Measurements from ENCODE around the gene RSAD1. TPM values are rescaled to one million over a fixed set of nuclear protein-coding genes. Genes with fewer than 3 reads are reported as not detected.

Gene RSAD1
- total and polyA plus RNA-seq, 4 donors: 10.8 to 22.7 (median 18.6) TPM

DNA sequence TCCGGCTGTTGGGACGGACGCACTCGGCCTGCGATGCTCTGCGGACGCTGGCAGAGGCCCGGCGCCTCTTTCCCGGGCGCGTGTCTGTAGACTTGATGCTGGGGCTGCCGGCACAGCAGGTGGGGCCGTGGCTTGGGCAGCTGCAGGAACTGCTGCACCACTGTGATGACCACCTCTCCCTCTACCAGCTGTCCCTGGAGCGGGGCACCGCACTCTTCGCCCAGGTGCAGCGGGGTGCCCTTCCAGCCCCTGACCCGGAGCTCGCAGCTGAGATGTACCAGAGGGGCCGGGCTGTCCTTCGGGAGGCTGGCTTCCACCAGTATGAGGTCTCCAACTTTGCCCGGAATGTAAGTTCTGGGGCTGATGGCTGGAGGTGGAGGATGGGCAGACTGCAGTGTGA, 3.5 kb downstream of the RSAD1 start:
- Histone ChIP-seq H3K4me3 (ENCODE audit: low read depth in 1 of 3, low read length in 3 of 3) (no peak overlapping the region), H3K9ac (ENCODE audit: low read depth in 1 of 2, low read length in 2 of 2) (no peak overlapping the region), H3K9me3 (ENCODE audit: control insufficient read depth in 4 of 4, low read length in 3 of 4) (no peaks in the 10 kb centered on the region), H3K27me3 (ENCODE audit: control insufficient read depth in 4 of 4, insufficient read depth in 4 of 4, low read length in 3 of 4) (no peaks in the 10 kb centered on the region), H3K4me1 (ENCODE audit: control insufficient read depth in 4 of 4, insufficient read depth in 4 of 4, low read length in 3 of 4) (peaks cover 0 to 46% (median 35%) of the 10 kb centered on the region in 4 donors), H3K36me3 (ENCODE audit: control insufficient read depth in 4 of 4, insufficient read depth in 3 of 4, low read depth in 1 of 4, low read length in 3 of 4) (peaks cover 11 to 23% (median 20%) of the 10 kb centered on the region in 4 donors), H3K27ac (ENCODE audit: low read depth in 1 of 2, low read length in 2 of 2) (peak overlapping the region; percentile 17)
- no peak for DNase-seq (ENCODE audit: low spot score)
- TF ChIP-seq, protein P1, sequence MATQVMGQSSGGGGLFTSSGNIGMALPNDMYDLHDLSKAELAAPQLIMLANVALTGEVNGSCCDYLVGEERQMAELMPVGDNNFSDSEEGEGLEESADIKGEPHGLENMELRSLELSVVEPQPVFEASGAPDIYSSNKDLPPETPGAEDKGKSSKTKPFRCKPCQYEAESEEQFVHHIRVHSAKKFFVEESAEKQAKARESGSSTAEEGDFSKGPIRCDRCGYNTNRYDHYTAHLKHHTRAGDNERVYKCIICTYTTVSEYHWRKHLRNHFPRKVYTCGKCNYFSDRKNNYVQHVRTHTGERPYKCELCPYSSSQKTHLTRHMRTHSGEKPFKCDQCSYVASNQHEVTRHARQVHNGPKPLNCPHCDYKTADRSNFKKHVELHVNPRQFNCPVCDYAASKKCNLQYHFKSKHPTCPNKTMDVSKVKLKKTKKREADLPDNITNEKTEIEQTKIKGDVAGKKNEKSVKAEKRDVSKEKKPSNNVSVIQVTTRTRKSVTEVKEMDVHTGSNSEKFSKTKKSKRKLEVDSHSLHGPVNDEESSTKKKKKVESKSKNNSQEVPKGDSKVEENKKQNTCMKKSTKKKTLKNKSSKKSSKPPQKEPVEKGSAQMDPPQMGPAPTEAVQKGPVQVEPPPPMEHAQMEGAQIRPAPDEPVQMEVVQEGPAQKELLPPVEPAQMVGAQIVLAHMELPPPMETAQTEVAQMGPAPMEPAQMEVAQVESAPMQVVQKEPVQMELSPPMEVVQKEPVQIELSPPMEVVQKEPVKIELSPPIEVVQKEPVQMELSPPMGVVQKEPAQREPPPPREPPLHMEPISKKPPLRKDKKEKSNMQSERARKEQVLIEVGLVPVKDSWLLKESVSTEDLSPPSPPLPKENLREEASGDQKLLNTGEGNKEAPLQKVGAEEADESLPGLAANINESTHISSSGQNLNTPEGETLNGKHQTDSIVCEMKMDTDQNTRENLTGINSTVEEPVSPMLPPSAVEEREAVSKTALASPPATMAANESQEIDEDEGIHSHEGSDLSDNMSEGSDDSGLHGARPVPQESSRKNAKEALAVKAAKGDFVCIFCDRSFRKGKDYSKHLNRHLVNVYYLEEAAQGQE (IDR thresholded peaks at IDR 0.05): no peak
- TF ChIP-seq SP1 (IDR thresholded peaks at IDR 0.05): no peak
- TF ChIP-seq JUND (IDR thresholded peaks at IDR 0.05): no peak
- no peak for TF ChIP-seq FOXA1 (IDR thresholded peaks at IDR 0.05)
- TF ChIP-seq NR2F2 (IDR thresholded peaks at IDR 0.05): no peak
- TF ChIP-seq, protein P2, sequence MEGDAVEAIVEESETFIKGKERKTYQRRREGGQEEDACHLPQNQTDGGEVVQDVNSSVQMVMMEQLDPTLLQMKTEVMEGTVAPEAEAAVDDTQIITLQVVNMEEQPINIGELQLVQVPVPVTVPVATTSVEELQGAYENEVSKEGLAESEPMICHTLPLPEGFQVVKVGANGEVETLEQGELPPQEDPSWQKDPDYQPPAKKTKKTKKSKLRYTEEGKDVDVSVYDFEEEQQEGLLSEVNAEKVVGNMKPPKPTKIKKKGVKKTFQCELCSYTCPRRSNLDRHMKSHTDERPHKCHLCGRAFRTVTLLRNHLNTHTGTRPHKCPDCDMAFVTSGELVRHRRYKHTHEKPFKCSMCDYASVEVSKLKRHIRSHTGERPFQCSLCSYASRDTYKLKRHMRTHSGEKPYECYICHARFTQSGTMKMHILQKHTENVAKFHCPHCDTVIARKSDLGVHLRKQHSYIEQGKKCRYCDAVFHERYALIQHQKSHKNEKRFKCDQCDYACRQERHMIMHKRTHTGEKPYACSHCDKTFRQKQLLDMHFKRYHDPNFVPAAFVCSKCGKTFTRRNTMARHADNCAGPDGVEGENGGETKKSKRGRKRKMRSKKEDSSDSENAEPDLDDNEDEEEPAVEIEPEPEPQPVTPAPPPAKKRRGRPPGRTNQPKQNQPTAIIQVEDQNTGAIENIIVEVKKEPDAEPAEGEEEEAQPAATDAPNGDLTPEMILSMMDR (IDR thresholded peaks at IDR 0.05; ENCODE audit: low read depth, low read length, missing input control): no peak
- no peak for TF ChIP-seq EGR1 (IDR thresholded peaks at IDR 0.05; ENCODE audit: low read depth in 2 of 2)
- TF ChIP-seq, protein P3, sequence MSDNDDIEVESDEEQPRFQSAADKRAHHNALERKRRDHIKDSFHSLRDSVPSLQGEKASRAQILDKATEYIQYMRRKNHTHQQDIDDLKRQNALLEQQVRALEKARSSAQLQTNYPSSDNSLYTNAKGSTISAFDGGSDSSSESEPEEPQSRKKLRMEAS (IDR thresholded peaks at IDR 0.05): no peak
- TF ChIP-seq RAD21 (IDR thresholded peaks at IDR 0.05): no peak
- TF ChIP-seq, protein P4, sequence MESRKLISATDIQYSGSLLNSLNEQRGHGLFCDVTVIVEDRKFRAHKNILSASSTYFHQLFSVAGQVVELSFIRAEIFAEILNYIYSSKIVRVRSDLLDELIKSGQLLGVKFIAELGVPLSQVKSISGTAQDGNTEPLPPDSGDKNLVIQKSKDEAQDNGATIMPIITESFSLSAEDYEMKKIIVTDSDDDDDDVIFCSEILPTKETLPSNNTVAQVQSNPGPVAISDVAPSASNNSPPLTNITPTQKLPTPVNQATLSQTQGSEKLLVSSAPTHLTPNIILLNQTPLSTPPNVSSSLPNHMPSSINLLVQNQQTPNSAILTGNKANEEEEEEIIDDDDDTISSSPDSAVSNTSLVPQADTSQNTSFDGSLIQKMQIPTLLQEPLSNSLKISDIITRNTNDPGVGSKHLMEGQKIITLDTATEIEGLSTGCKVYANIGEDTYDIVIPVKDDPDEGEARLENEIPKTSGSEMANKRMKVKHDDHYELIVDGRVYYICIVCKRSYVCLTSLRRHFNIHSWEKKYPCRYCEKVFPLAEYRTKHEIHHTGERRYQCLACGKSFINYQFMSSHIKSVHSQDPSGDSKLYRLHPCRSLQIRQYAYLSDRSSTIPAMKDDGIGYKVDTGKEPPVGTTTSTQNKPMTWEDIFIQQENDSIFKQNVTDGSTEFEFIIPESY (IDR thresholded peaks at IDR 0.05): no peak
- TF ChIP-seq GABPA (IDR thresholded peaks at IDR 0.05 in 1 of 2, conservative IDR thresholded peaks at IDR 0.05 in 1 of 2): no peak
- no peak for TF ChIP-seq RXRA (IDR thresholded peaks at IDR 0.05)
- WGBS: 81% methylated on average over 23 of the region's 23 CpGs

DNA sequence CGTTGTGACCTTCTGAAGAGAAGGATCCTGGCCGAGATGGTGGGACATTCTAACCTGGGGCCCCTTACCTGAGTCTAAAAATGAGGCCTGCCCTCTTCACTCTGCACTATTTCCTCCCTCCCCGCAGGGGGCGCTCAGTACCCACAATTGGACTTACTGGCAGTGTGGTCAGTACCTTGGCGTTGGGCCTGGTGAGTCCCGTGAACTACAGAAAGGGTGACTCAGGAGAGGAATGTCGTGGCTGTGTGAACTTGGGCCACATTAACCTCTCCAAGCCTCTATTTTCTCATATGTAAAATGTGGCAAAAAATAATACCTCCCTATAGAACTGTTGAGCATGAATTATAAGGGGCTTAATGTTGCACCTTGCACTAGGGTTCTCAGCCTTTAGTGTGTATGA, 3.9 kb downstream of the RSAD1 start:
- 5% methylated on average over 7 of the region's 7 CpGs for WGBS
- no peak overlapping the region for H3K4me3 ChIP-seq (ENCODE audit: low read depth in 1 of 3, low read length in 3 of 3)
- no peaks in the 10 kb centered on the region for H3K27me3 ChIP-seq (ENCODE audit: control insufficient read depth in 4 of 4, insufficient read depth in 4 of 4, low read length in 3 of 4)
- peak; percentile 85 for DNase-seq (ENCODE audit: low spot score)
- H3K4me1 ChIP-seq (ENCODE audit: control insufficient read depth in 4 of 4, insufficient read depth in 4 of 4, low read length in 3 of 4): peaks cover 0 to 44% (median 32%) of the 10 kb centered on the region in 4 donors
- peaks cover 13 to 26% (median 20%) of the 10 kb centered on the region in 4 donors for H3K36me3 ChIP-seq (ENCODE audit: control insufficient read depth in 4 of 4, insufficient read depth in 3 of 4, low read depth in 1 of 4, low read length in 3 of 4)
- peak overlapping the region in 1 of 2 donors; percentile 21 for H3K9ac ChIP-seq (ENCODE audit: low read depth in 1 of 2, low read length in 2 of 2)
- peak overlapping the region; percentile 52 to 78 for H3K27ac ChIP-seq (ENCODE audit: low read depth in 1 of 2, low read length in 2 of 2)
- H3K9me3 ChIP-seq (ENCODE audit: control insufficient read depth in 4 of 4, low read length in 3 of 4): no peaks in the 10 kb centered on the region
- TF ChIP-seq, protein P2 (IDR thresholded peaks at IDR 0.05; ENCODE audit: low read depth, low read length, missing input control): peak; percentile 94
- TF ChIP-seq NR2F2 (IDR thresholded peaks at IDR 0.05) (peak; percentile 57), GABPA (IDR thresholded peaks at IDR 0.05 in 1 of 2, conservative IDR thresholded peaks at IDR 0.05 in 1 of 2) (peak in 1 of 2 donors; percentile 21), EGR1 (IDR thresholded peaks at IDR 0.05; ENCODE audit: low read depth in 2 of 2) (no peak), HNF4G (IDR thresholded peaks at IDR 0.05) (no peak), JUND (IDR thresholded peaks at IDR 0.05) (peak; percentile 94 to 97), YY1 (IDR thresholded peaks at IDR 0.05) (peak; percentile 33), RAD21 (IDR thresholded peaks at IDR 0.05) (peak; percentile 97), HNF4A (conservative IDR thresholded peaks at IDR 0.05) (peak; percentile 68 to 76), TAF1 (conservative IDR thresholded peaks at IDR 0.05) (no peak)
- TF ChIP-seq, protein P3 (IDR thresholded peaks at IDR 0.05): no peak
- TF ChIP-seq, protein P5, sequence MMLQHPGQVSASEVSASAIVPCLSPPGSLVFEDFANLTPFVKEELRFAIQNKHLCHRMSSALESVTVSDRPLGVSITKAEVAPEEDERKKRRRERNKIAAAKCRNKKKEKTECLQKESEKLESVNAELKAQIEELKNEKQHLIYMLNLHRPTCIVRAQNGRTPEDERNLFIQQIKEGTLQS (IDR thresholded peaks at IDR 0.05): peak; percentile 78
- TF ChIP-seq, protein P1 (IDR thresholded peaks at IDR 0.05): no peak

Measured in liver (tissue), 9 donors.